ENCODE measurements around the gene BMP6.

- TF ChIP-seq CTCF (IDR thresholded peaks at IDR 0.05): no peak
- TF ChIP-seq ZFX (IDR thresholded peaks at IDR 0.05; ENCODE audit: borderline replicate concordance): no peak
Observed at GRCh38 chr6:7693827-7694226, 32.1 kb upstream of the BMP6 start.

All from 22Rv1 (cell line).